ENCODE data around the gene RNF152. TPM values are rescaled to one million over a fixed set of nuclear protein-coding genes. Genes with fewer than 3 reads are reported as not detected.

The RNF152 gene
- total RNA-seq, 1 experiment from 2014 or later = 1.7 TPM

- no TSS peak for BruUV-seq (replicated peaks)
- ChIA-PET POLR2A (no interaction called here), CTCF (interaction anchor here (0.6 to 1.7 kb wide), 3 partner anchors 9 to 667 kb away, joined by 3 to 6 read pairs (median 3); no protein-coding TSS in a partner anchor)
- H3K4me1 Mint-ChIP-seq (ENCODE audit: insufficient read depth, unreplicated experiment) = no peaks in the 10 kb centered on the region
- no peaks in the 10 kb centered on the region for H3K36me3 Mint-ChIP-seq (ENCODE audit: insufficient read depth, unreplicated experiment)
- H3K4me3 Mint-ChIP-seq (ENCODE audit: unreplicated experiment) = no peak overlapping the region
- DNase-seq (ENCODE audit: unreplicated experiment) = no peak
- no peak for TF ChIP-seq CTCF (IDR thresholded peaks at IDR 0.05; ENCODE audit: unreplicated experiment)
- H3K9me3 Mint-ChIP-seq (ENCODE audit: unreplicated experiment) = no peaks in the 10 kb centered on the region
- no peak overlapping the region for H3K27ac Mint-ChIP-seq (ENCODE audit: low read depth, unreplicated experiment)
- H3K27me3 Mint-ChIP-seq (ENCODE audit: insufficient read depth, unreplicated experiment) = no peaks in the 10 kb centered on the region
- intact Hi-C loops (cut with micrococcal nuclease) = no loop called here
Observed at GRCh38 chr18:61931654-61932379, 39.0 kb upstream of the RNF152 start.

- CTCF ChIA-PET = interaction anchor here (0.6 to 1.3 kb wide), 4 partner anchors 14 to 1236 kb away, joined by 3 read pairs; no protein-coding TSS in a partner anchor
- intact Hi-C loops (cut with micrococcal nuclease) = no loop called here
- Mint-ChIP-seq H3K27me3 (ENCODE audit: insufficient read depth, unreplicated experiment) (no peaks in the 10 kb centered on the region), H3K4me1 (ENCODE audit: insufficient read depth, unreplicated experiment) (no peaks in the 10 kb centered on the region), H3K9me3 (ENCODE audit: unreplicated experiment) (no peaks in the 10 kb centered on the region), H3K4me3 (ENCODE audit: unreplicated experiment) (no peak overlapping the region), H3K27ac (ENCODE audit: low read depth, unreplicated experiment) (no peak overlapping the region), H3K36me3 (ENCODE audit: insufficient read depth, unreplicated experiment) (no peaks in the 10 kb centered on the region)
- no peak for DNase-seq (ENCODE audit: unreplicated experiment)
- POLR2A ChIA-PET = interaction anchor here (0.6 to 0.9 kb wide), 3 partner anchors 9 to 20 kb away, joined by 3 read pairs; no protein-coding TSS in a partner anchor
- no peak for TF ChIP-seq CTCF (IDR thresholded peaks at IDR 0.05; ENCODE audit: unreplicated experiment)
- BruUV-seq (replicated peaks) = no TSS peak
Observed at GRCh38 chr18:61929881-61930640, 37.3 kb upstream of the RNF152 start.

- H3K9me3 Mint-ChIP-seq (ENCODE audit: unreplicated experiment) = no peaks in the 10 kb centered on the region
- no peaks in the 10 kb centered on the region for H3K27me3 Mint-ChIP-seq (ENCODE audit: insufficient read depth, unreplicated experiment)
- H3K36me3 Mint-ChIP-seq (ENCODE audit: insufficient read depth, unreplicated experiment) = no peaks in the 10 kb centered on the region
- intact Hi-C loops (cut with micrococcal nuclease) = no loop called here
- H3K4me3 Mint-ChIP-seq (ENCODE audit: unreplicated experiment) = no peak overlapping the region
- BruUV-seq (replicated peaks) = no TSS peak
- no peaks in the 10 kb centered on the region for H3K4me1 Mint-ChIP-seq (ENCODE audit: insufficient read depth, unreplicated experiment)
- CTCF ChIA-PET = interaction anchor here (0.5 to 0.7 kb wide), 3 partner anchors 14 to 326 kb away, joined by 3 to 6 read pairs (median 4); no protein-coding TSS in a partner anchor
- H3K27ac Mint-ChIP-seq (ENCODE audit: low read depth, unreplicated experiment) = no peak overlapping the region
- DNase-seq (ENCODE audit: unreplicated experiment) = no peak
- no peak for TF ChIP-seq CTCF (IDR thresholded peaks at IDR 0.05; ENCODE audit: unreplicated experiment)
- POLR2A ChIA-PET = interaction anchor here (0.7 kb wide), 1 partner anchor 11 kb away, joined by 3 read pairs; no protein-coding TSS in a partner anchor
Observed at GRCh38 chr18:61926532-61926931, 33.7 kb upstream of the RNF152 start.

GRCh38 chr18:61924550-61924949 is 31.7 kb upstream of the RNF152 start:
- ChIA-PET CTCF (interaction anchor here (0.5 to 1.7 kb wide), 5 partner anchors 9 to 791 kb away, joined by 3 read pairs; partner anchors contain the start of gene PHLPP1), POLR2A (interaction anchor here (0.6 to 1.5 kb wide), 2 partner anchors 16 to 342 kb away, joined by 5 read pairs; no protein-coding TSS in a partner anchor)
- Mint-ChIP-seq H3K4me1 (ENCODE audit: insufficient read depth, unreplicated experiment) (no peaks in the 10 kb centered on the region), H3K27me3 (ENCODE audit: insufficient read depth, unreplicated experiment) (no peaks in the 10 kb centered on the region), H3K36me3 (ENCODE audit: insufficient read depth, unreplicated experiment) (no peaks in the 10 kb centered on the region), H3K4me3 (ENCODE audit: unreplicated experiment) (no peak overlapping the region), H3K9me3 (ENCODE audit: unreplicated experiment) (no peaks in the 10 kb centered on the region), H3K27ac (ENCODE audit: low read depth, unreplicated experiment) (no peak overlapping the region)
- BruUV-seq (replicated peaks) = no TSS peak
- DNase-seq (ENCODE audit: unreplicated experiment) = no peak
- intact Hi-C loops (cut with micrococcal nuclease) = no loop called here
- TF ChIP-seq CTCF (IDR thresholded peaks at IDR 0.05; ENCODE audit: unreplicated experiment) = no peak
